LoVo (cell line): ENCODE results near the gene PPP1R27.

Experiments used
- DNase-seq: peaks from one replicate; pipeline ENCODE4 v3.0.0-alpha.2; 2016; ENCODE audit warnings: low spot score

Gene PPP1R27

GRCh38 chr17:81834831-81835267 lies at the start of gene PPP1R27:
Gene PPP1R27 (minus strand): TSS chr17:81835050. CDS start chr17:81834953, 97 bp downstream.
- DNase-seq: no peak

GRCh38 chr17:81884520-81884919 lies 49.7 kb upstream of the PPP1R27 start:
- no peak for DNase-seq

GRCh38 chr17:81879121-81879520 lies 44.3 kb upstream of the PPP1R27 start:
- no peak for DNase-seq

GRCh38 chr17:81878294-81878693 lies 43.4 kb upstream of the PPP1R27 start:
- no peak for DNase-seq

GRCh38 chr17:81877569-81877968 lies 42.7 kb upstream of the PPP1R27 start:
- DNase-seq: no peak

GRCh38 chr17:81871387-81872230 lies 36.8 kb upstream of the PPP1R27 start:
- DNase-seq: peak; percentile 92

- DNase-seq: no peak
These were observed 36.1 kb upstream of the PPP1R27 start, which contains the start of gene ARHGDIA for GRCh38 chr17:81870981-81871386. Gene ARHGDIA (minus strand): TSS chr17:81871337. CDS start chr17:81869930, 1,407 bp downstream.

GRCh38 chr17:81870131-81870980 lies 35.5 kb upstream of the PPP1R27 start:
- no peak for DNase-seq

GRCh38 chr17:81869221-81870130 lies 34.6 kb upstream of the PPP1R27 start:
- no peak for DNase-seq

- DNase-seq: no peak
These were observed 33.9 kb upstream of the PPP1R27 start for GRCh38 chr17:81868674-81869220.

GRCh38 chr17:81867991-81868673 lies 33.3 kb upstream of the PPP1R27 start:
- no peak for DNase-seq

- no peak for DNase-seq
These were observed 32.5 kb upstream of the PPP1R27 start for GRCh38 chr17:81867170-81867990.

GRCh38 chr17:81866440-81867169 lies 31.8 kb upstream of the PPP1R27 start:
- DNase-seq: no peak

GRCh38 chr17:81865733-81866439 lies 31.0 kb upstream of the PPP1R27 start:
- DNase-seq: no peak

GRCh38 chr17:81865358-81865732 lies 30.5 kb upstream of the PPP1R27 start:
- DNase-seq: no peak

GRCh38 chr17:81863833-81864768 lies 29.3 kb upstream of the PPP1R27 start:
- DNase-seq: no peak

- DNase-seq: no peak
These were observed 28.3 kb upstream of the PPP1R27 start for GRCh38 chr17:81863123-81863675.
